K562 (cell line): ENCODE results near the gene EPHB3. TPM values are rescaled to one million over a fixed set of nuclear protein-coding genes. Genes with fewer than 3 reads are reported as not detected.

Source experiments
- ATAC-seq: fragments of 200-7000 bp; cut with Tn5 transposase; 3 replicates; pipeline ENCODE4 v1.9.1; 2020; ENCODE audit warnings: moderate library complexity
- BruUV-seq: library from RNA; stranded (reverse); fragments of 400-500 nt; replicated peaks from 2 replicates; lab custom pipeline; 2021; lab: Mats Ljungman, UMichigan
- CTCF ChIA-PET: fragments of 300-600 bp; formaldehyde crosslinking; extraction: SDS; loops from one replicate; lab custom pipeline; 2021; ENCODE audit warnings: low intra/inter-chr PET ratio; lab: Yijun Ruan, JAX
- POLR2A ChIA-PET: fragments of 300-600, 350-650 bp; sonication (Branson Sonifier 250); formaldehyde crosslinking; extraction: SDS; loops from one replicate; lab custom pipeline; 2021; ENCODE audit warnings: antibody characterized with exemption, inconsistent platforms; lab: Yijun Ruan, JAX
- DNase-seq, 4 experiments: peaks; one replicate each; pipeline versions ENCODE4 v3.0.0 to v3.0.0-alpha.2; 2011 to 2018; ENCODE audit warnings: low spot score in 3 of 4, mixed read lengths in 3 of 4; ENCODE audit errors: extremely low read depth in 1 of 4
- FAIRE-seq: peaks from 2 replicates; lab custom pipeline; 2011; peaks lifted over from hg19 to GRCh38; lab: Jason Lieb, UNC
- H2AFZ ChIP-seq: 2 replicates; pipeline ENCODE4 v1.6.0; 2011; ENCODE audit warnings: low read depth, low read length, control low read depth, inconsistent platforms
- H3K27ac ChIP-seq: fragments of 200-600 bp; 3 replicates; pipeline ENCODE4 v1.8.0; 2011; ENCODE audit warnings: low read depth, mild to moderate bottlenecking, control low read depth, inconsistent platforms, low read length, moderate library complexity, mixed read lengths; ENCODE audit errors: extremely low read depth
- H3K27me3 ChIP-seq, 2 experiments: fragments of 300-600 bp in 1 of 2; 2 replicates in 1 of 2; 3 replicates in 1 of 2; pipeline versions ENCODE4 v1.6.0 to v1.8.0; 2011; ENCODE audit warnings: inconsistent platforms in 2 of 2, low read length in 2 of 2, mild to moderate bottlenecking in 1 of 2, mixed read lengths in 1 of 2, moderate library complexity in 1 of 2; ENCODE audit not compliant: control insufficient read depth in 2 of 2, insufficient read depth in 2 of 2
- H3K36me3 ChIP-seq: fragments of 300-600 bp; 3 replicates; pipeline ENCODE4 v1.8.0; 2011; ENCODE audit warnings: mild to moderate bottlenecking, low read length, inconsistent platforms; ENCODE audit not compliant: control insufficient read depth, insufficient read depth
- H3K4me1 ChIP-seq, 2 experiments: fragments of 200-600 bp in 1 of 2; replicated peaks in 1 of 2; 2 replicates in 1 of 2; 3 replicates in 1 of 2; pipeline versions ENCODE4 v1.5.1 to v1.8.0; 2011; ENCODE audit warnings: inconsistent platforms in 2 of 2, low read length in 2 of 2, mild to moderate bottlenecking in 1 of 2, mixed read lengths in 1 of 2, moderate library complexity in 1 of 2; ENCODE audit not compliant: control insufficient read depth in 2 of 2, insufficient read depth in 2 of 2
- H3K4me2 ChIP-seq: 2 replicates; pipeline ENCODE4 v1.6.1; 2011; ENCODE audit warnings: low read length, control low read depth, inconsistent platforms, mixed read lengths; ENCODE audit not compliant: insufficient read depth
- H3K4me3 ChIP-seq: fragments of 200-600 bp; sonication (generic), shearing (Covaris generic); 2 replicates; pipeline ENCODE4 v1.5.1; 2016; ENCODE audit warnings: control low read depth, inconsistent platforms
- H3K79me2 ChIP-seq: fragments of 200-600 bp; 3 replicates; pipeline ENCODE4 v1.8.0; 2011; ENCODE audit warnings: low read length, inconsistent platforms; ENCODE audit not compliant: control insufficient read depth, insufficient read depth
- H3K9ac ChIP-seq, 2 experiments: 2 replicates each; pipeline versions ENCODE4 v1.6.0 to v1.6.1; 2011; ENCODE audit warnings: low read depth in 2 of 2, low read length in 2 of 2, control low read depth in 1 of 2, inconsistent platforms in 1 of 2, mild to moderate bottlenecking in 1 of 2, mixed read lengths in 1 of 2; ENCODE audit not compliant: insufficient read depth in 1 of 2
- H3K9me1 ChIP-seq: one replicate; pipeline ENCODE4 v1.6.0; 2011; ENCODE audit warnings: inconsistent platforms, mild to moderate bottlenecking, low read length, moderate library complexity; ENCODE audit not compliant: control insufficient read depth, insufficient read depth
- H3K9me3 ChIP-seq: replicated peaks from 2 replicates; pipeline ENCODE4 v1.5.1; 2011; ENCODE audit warnings: low read depth, low read length, inconsistent platforms; ENCODE audit not compliant: control insufficient read depth, insufficient read depth
- H4K20me1 ChIP-seq: replicated peaks from 2 replicates; pipeline ENCODE4 v1.6.1; 2011; ENCODE audit warnings: low read length, inconsistent platforms, mixed read lengths; ENCODE audit not compliant: control insufficient read depth, insufficient read depth
- CEBPZ ChIP-seq: fragments of 150-350 bp; IDR thresholded peaks from 2 replicates; pipeline ENCODE4 v1.6.1; 2014; ENCODE audit warnings: low read depth, mild to moderate bottlenecking, low read length, borderline replicate concordance
- ELF2 ChIP-seq: fragments of 250-450 bp; sonication (Bioruptor Pico); IDR thresholded peaks from 2 replicates; pipeline ENCODE4 v1.5.0; 2021; ENCODE audit warnings: mild to moderate bottlenecking
- KAT7 ChIP-seq: sonication (generic); formaldehyde crosslinking; IDR thresholded peaks from 2 replicates; pipeline ENCODE4 v1.8.0; 2022; ENCODE audit warnings: missing genetic modification reagents, mild to moderate bottlenecking, borderline replicate concordance
- KLF16 ChIP-seq: IDR thresholded peaks from 2 replicates; pipeline ENCODE4 v1.6.1; 2016; ENCODE audit warnings: antibody characterized with exemption
- MIER1 ChIP-seq: fragments of 450-650 bp; IDR thresholded peaks from 2 replicates; pipeline ENCODE4 v1.6.1; 2016; ENCODE audit warnings: antibody characterized with exemption, mild to moderate bottlenecking, low read depth
- MITF ChIP-seq: IDR thresholded peaks from 2 replicates; pipeline ENCODE4 v1.6.1; 2014; ENCODE audit warnings: antibody characterized with exemption
- MLX ChIP-seq, 2 experiments: fragments of 450-650 bp in 1 of 2; sonication (generic) in 1 of 2; formaldehyde crosslinking; conservative IDR thresholded peaks; 2 replicates each; pipeline versions ENCODE4 v1.4.0 to v1.8.1; 2020 to 2022; ENCODE audit warnings: mild to moderate bottlenecking in 1 of 2, missing genetic modification reagents in 1 of 2
- NFXL1 ChIP-seq: fragments of 450-650 bp; formaldehyde crosslinking; IDR thresholded peaks from 2 replicates; pipeline ENCODE4 v1.4.0; 2021; ENCODE audit warnings: mild to moderate bottlenecking
- POLR2A ChIP-seq: fragments of 450-650 bp; conservative IDR thresholded peaks from 2 replicates; pipeline ENCODE4 v1.6.1; 2016
- PTTG1 ChIP-seq: fragments of 450-650 bp; IDR thresholded peaks from 2 replicates; pipeline ENCODE4 v1.6.1; 2016; ENCODE audit warnings: low read depth, mild to moderate bottlenecking, missing genetic modification characterization, missing compliant biosample characterization
- U2AF2 ChIP-seq: fragments of 200-400 bp; formaldehyde crosslinking; optimal IDR thresholded peaks from 2 replicates; pipeline ENCODE3; 2017; ENCODE audit warnings: low read depth, mild to moderate bottlenecking, low read length
- ZC3H4 ChIP-seq: sonication (generic); formaldehyde crosslinking; IDR thresholded peaks from 2 replicates; pipeline ENCODE4 v1.9.0; 2021; ENCODE audit warnings: missing genetic modification reagents, borderline replicate concordance
- ZNF121 ChIP-seq: sonication (generic); formaldehyde crosslinking; conservative IDR thresholded peaks from 2 replicates; pipeline ENCODE4 v1.8.0; 2022; ENCODE audit warnings: missing genetic modification reagents
- ZNF174 ChIP-seq: fragments of 250-450 bp; sonication (Bioruptor Pico); IDR thresholded peaks from 2 replicates; pipeline ENCODE4 v1.4.0; 2020; ENCODE audit warnings: mild to moderate bottlenecking
- ZNF3 ChIP-seq: fragments of 250-450 bp; sonication (Bioruptor Pico); IDR thresholded peaks from 2 replicates; pipeline ENCODE4 v1.5.0; 2021; ENCODE audit warnings: mild to moderate bottlenecking, moderate library complexity
- ZNF696 ChIP-seq: fragments of 250-450 bp; sonication (Bioruptor Pico); conservative IDR thresholded peaks from 2 replicates; pipeline ENCODE4 v1.4.0; 2020; ENCODE audit warnings: mild to moderate bottlenecking, moderate library complexity
- ZNF717 ChIP-seq: fragments of 250-450 bp; sonication (Bioruptor Pico); IDR thresholded peaks from 2 replicates; pipeline ENCODE4 v1.5.0; 2021
- WGBS: fragments of 100-300 bp; shearing (Covaris generic); methylation state at CpG from one replicate; pipeline ENCODE4 v1.1.6; 2016; ENCODE audit warnings: low coverage, mixed read lengths; ENCODE audit not compliant: insufficient coverage; ENCODE audit errors: missing lambda C conversion rate; 5-methylcytosine and 5-hydroxymethylcytosine counted together
- in situ Hi-C: fragments of 300-500 bp; cut with MboI; formaldehyde crosslinking; loops from 4 replicates; pipeline ENCODE4 v1.15.0; 2018; ENCODE audit warnings: inconsistent platforms, mixed read lengths
- intact Hi-C: fragments of 100-400 bp; cut with micrococcal nuclease; formaldehyde crosslinking; loops from 2 replicates; pipeline ENCODE4 v1.14.2; 2022
- polyA plus RNA-seq, 8 experiments: library from polyadenylated mRNA; depleted of rRNA in 4 of 8; stranded (reverse) in 5 of 8; unstranded in 3 of 8; fragments of >200 nt; fragmentation: Nextera tagmentation in 2 of 8; fragmentation: Illumina TruSeq in 1 of 8; extraction: Ambion mirVana in 2 of 8; extraction: Trizol in 1 of 8; gene quantifications; 2 replicates each; pipeline versions ENCODE4 v1.2.1 to v1.2.3, GENCODE V29; 2011 to 2014; ENCODE audit warnings: inconsistent platforms in 1 of 8, missing spikeins in 1 of 8
- total RNA-seq, 7 experiments: library from RNA; depleted of rRNA in 6 of 7; stranded (reverse); fragments of >200 nt in 6 of 7; fragmentation: Illumina TruSeq in 2 of 7; extraction: Trizol in 2 of 7; gene quantifications; 2 replicates each; pipeline versions ENCODE4 v1.2.1 to v1.2.3, GENCODE V29; 2011 to 2021; ENCODE audit warnings: low replicate concordance in 1 of 7

Gene EPHB3
- total and polyA plus RNA-seq, 9 of the 15 experiments (the other 6 are each of a cell fraction or from before 2014, with no cell fraction given), result not detected

GRCh38 chr3:184596886-184597575 lies 35.4 kb downstream of the EPHB3 start:
- no peak for DNase-seq
- WGBS, result 6% methylated on average over 6 of the region's 6 CpGs
- Histone ChIP-seq H3K4me3 (no peak overlapping the region), H3K27me3 (peaks cover 17 to 90% of the 10 kb centered on the region in 2 experiments), H3K4me1 (peaks cover 0 to 1% of the 10 kb centered on the region in 2 experiments; a peak in 2 of 5 replicates), H3K4me2 (no peak overlapping the region), H4K20me1 (peaks cover 3% of the 10 kb centered on the region; the same call in 1 of the 2 replicates), H3K9me1 (peaks cover 3% of the 10 kb centered on the region), H3K79me2 (no peaks in the 10 kb centered on the region), H2AFZ (no peak overlapping the region), H3K9me3 (no peaks in the 10 kb centered on the region), H3K27ac (no peak overlapping the region), H3K36me3 (no peaks in the 10 kb centered on the region), H3K9ac (no peak overlapping the region)
- ChIA-PET POLR2A (no interaction called here), CTCF (no interaction called here)
- no peak for ATAC-seq
- BruUV-seq, result no TSS peak
- in situ Hi-C loops, result no loop called here
- no peak for FAIRE-seq
- no peak for TF ChIP-seq CEBPZ
- no peak for TF ChIP-seq MIER1
- no peak for TF ChIP-seq POLR2A
- no peak for TF ChIP-seq ELF2 (CRISPR knock-in tag)
- TF ChIP-seq MLX (CRISPR knock-in tag; conservative IDR thresholded peaks at IDR 0.05), result no peak
- TF ChIP-seq ZNF717 (CRISPR knock-in tag), result no peak
- no peak for TF ChIP-seq ZNF121 (CRISPR knock-in tag)
- no peak for TF ChIP-seq NFXL1
- TF ChIP-seq MITF, result no peak
- TF ChIP-seq PTTG1 (tag), result no peak
- no peak for TF ChIP-seq ZC3H4 (CRISPR knock-in tag)
- no peak for TF ChIP-seq ZNF174 (CRISPR knock-in tag)
- no peak for TF ChIP-seq KLF16
- no peak for TF ChIP-seq U2AF2
- no peak for TF ChIP-seq KAT7 (CRISPR knock-in tag)
- TF ChIP-seq ZNF3 (CRISPR knock-in tag), result no peak
- TF ChIP-seq ZNF696 (CRISPR knock-in tag), result no peak
- intact Hi-C loops, result no loop called here
